Uterus (tissue), 2 donors: ENCODE data around the gene LETM1.

ENCODE experiments used
- POLR2A ChIP-seq, 2 donors: fragments of 450-650 bp; IDR thresholded peaks; one replicate each; pipeline ENCODE4 v1.6.1; 2016; ENCODE audit warnings: antibody characterized with exemption in 2 of 2, mild to moderate bottlenecking in 1 of 2, moderate library complexity in 1 of 2
- TF ChIP-seq, protein P1 (sequence below), 4 experiments: fragments of 200-600 bp in 2 of 4; fragments of 450-650 bp in 2 of 4; sonication (generic) in 2 of 4; IDR thresholded peaks; one replicate each; pipeline ENCODE4 v1.5.1; 2016 to 2019; ENCODE audit warnings: antibody characterized with exemption in 4 of 4, mild to moderate bottlenecking in 2 of 4, moderate library complexity in 1 of 4

- TF ChIP-seq POLR2A (IDR thresholded peaks at IDR 0.05), result no peak
- TF ChIP-seq, protein P1, sequence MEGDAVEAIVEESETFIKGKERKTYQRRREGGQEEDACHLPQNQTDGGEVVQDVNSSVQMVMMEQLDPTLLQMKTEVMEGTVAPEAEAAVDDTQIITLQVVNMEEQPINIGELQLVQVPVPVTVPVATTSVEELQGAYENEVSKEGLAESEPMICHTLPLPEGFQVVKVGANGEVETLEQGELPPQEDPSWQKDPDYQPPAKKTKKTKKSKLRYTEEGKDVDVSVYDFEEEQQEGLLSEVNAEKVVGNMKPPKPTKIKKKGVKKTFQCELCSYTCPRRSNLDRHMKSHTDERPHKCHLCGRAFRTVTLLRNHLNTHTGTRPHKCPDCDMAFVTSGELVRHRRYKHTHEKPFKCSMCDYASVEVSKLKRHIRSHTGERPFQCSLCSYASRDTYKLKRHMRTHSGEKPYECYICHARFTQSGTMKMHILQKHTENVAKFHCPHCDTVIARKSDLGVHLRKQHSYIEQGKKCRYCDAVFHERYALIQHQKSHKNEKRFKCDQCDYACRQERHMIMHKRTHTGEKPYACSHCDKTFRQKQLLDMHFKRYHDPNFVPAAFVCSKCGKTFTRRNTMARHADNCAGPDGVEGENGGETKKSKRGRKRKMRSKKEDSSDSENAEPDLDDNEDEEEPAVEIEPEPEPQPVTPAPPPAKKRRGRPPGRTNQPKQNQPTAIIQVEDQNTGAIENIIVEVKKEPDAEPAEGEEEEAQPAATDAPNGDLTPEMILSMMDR (IDR thresholded peaks at IDR 0.05), result no peak
Measured at GRCh38 chr4:1769692-1770091, 86.3 kb downstream of the LETM1 start.
